HCT116 (cell line): Measurements from ENCODE around the gene TLE7. TPM values are rescaled to one million over a fixed set of nuclear protein-coding genes. Genes with fewer than 3 reads are reported as not detected.
A peak's percentile ranks its signal among the peaks of the same experiment; 100 is the strongest.

ENCODE experiments used
- ATAC-seq: fragments of 200-7000 bp; cut with Tn5 transposase; 2 replicates; pipeline ENCODE4 v1.9.1; 2020; ENCODE audit warnings: mild to moderate bottlenecking, moderate library complexity
- BruUV-seq: library from RNA; stranded (reverse); fragments of 400-500 nt; replicated peaks from 2 replicates; lab custom pipeline; 2021; lab: Mats Ljungman, UMichigan
- CTCF ChIA-PET: fragments of 300-600 bp; sonication (Branson Sonifier 250); formaldehyde crosslinking; loops from one replicate; lab custom pipeline; 2021; ENCODE audit warnings: antibody characterized with exemption; lab: Charles Lee
- POLR2A ChIA-PET: fragments of 300-600, 350-600 bp; sonication (Branson Sonifier 250); formaldehyde crosslinking; loops from one replicate; lab custom pipeline; 2021; ENCODE audit warnings: antibody characterized with exemption; lab: Charles Lee
- RAD21 ChIA-PET, 2 experiments: fragments of 300-600 bp; sonication (Branson Sonifier 250); formaldehyde crosslinking; loops; one replicate each; lab custom pipeline; 2023; ENCODE audit warnings: low total read pairs in 2 of 2; ENCODE audit not compliant: uncharacterized antibody in 2 of 2, unreplicated experiment in 2 of 2, low non-redundant PET in 1 of 2; lab: Charles Lee
- DNase-seq: peaks from one replicate; pipeline ENCODE4 v3.0.0-alpha.2; 2010; ENCODE audit warnings: low read depth, low spot score
- H2AFZ ChIP-seq: fragments of 200-600 bp; shearing (Covaris generic), sonication (generic); 2 replicates; pipeline ENCODE4 v1.6.1; 2017; ENCODE audit warnings: low read depth, mixed run types, mixed read lengths, antibody characterized with exemption, low read length; ENCODE audit not compliant: poor library complexity, severe bottlenecking
- H3K27ac ChIP-seq: 2 replicates; pipeline ENCODE4 v1.5.1; 2012; ENCODE audit warnings: low read depth, low read length
- H3K27me3 ChIP-seq: fragments of 200-600 bp; sonication (generic); 2 replicates; pipeline ENCODE4 v1.6.1; 2016; ENCODE audit warnings: mixed run types, low read length, mixed read lengths; ENCODE audit not compliant: insufficient read depth
- H3K36me3 ChIP-seq, 2 experiments: fragments of 200-500 bp in 1 of 2; fragments of 200-600 bp in 1 of 2; sonication (Bioruptor generic) in 1 of 2; sonication (generic) in 1 of 2; 2 replicates each; pipeline versions ENCODE4 v1.5.1 to v1.6.1; 2014 to 2016; ENCODE audit warnings: low read length in 2 of 2, inconsistent platforms in 1 of 2, mixed read lengths in 1 of 2, mixed run types in 1 of 2; ENCODE audit not compliant: insufficient read depth in 2 of 2, control insufficient read depth in 1 of 2
- H3K4me1 ChIP-seq, 2 experiments: fragments of 200-600 bp in 1 of 2; sonication (generic) in 1 of 2; 2 replicates each; pipeline versions ENCODE4 v1.5.1 to v1.6.1; 2012 to 2017; ENCODE audit warnings: low read length in 2 of 2, inconsistent platforms in 1 of 2, mild to moderate bottlenecking in 1 of 2, mixed read lengths in 1 of 2, mixed run types in 1 of 2, moderate library complexity in 1 of 2; ENCODE audit not compliant: insufficient read depth in 2 of 2, control insufficient read depth in 1 of 2
- H3K4me2 ChIP-seq: fragments of 200-600 bp; sonication (generic); 2 replicates; pipeline ENCODE4 v1.6.1; 2017; ENCODE audit warnings: mixed run types, low read length, mixed read lengths
- H3K4me3 ChIP-seq, 2 experiments: fragments of 200-600 bp in 1 of 2; sonication (generic) in 1 of 2; replicated peaks in 1 of 2; 2 replicates each; pipeline ENCODE4 v1.5.1; 2011 to 2016; ENCODE audit warnings: low read length in 2 of 2, control low read depth in 1 of 2, low read depth in 1 of 2, mild to moderate bottlenecking in 1 of 2, mixed read lengths in 1 of 2, mixed run types in 1 of 2
- H3K79me2 ChIP-seq: fragments of 200-600 bp; sonication (generic); 2 replicates; pipeline ENCODE4 v1.6.1; 2017; ENCODE audit warnings: mild to moderate bottlenecking, mixed run types, low read length, moderate library complexity, mixed read lengths; ENCODE audit not compliant: insufficient read depth
- H3K9ac ChIP-seq: fragments of 200-600 bp; sonication (generic); 2 replicates; pipeline ENCODE4 v1.6.1; 2016; ENCODE audit warnings: low read length, mixed read lengths
- H3K9me2 ChIP-seq: fragments of 200-600 bp; sonication (generic), shearing (Covaris generic); 2 replicates; pipeline ENCODE4 v1.6.1; 2017; ENCODE audit warnings: mixed run types, mild to moderate bottlenecking, moderate library complexity; ENCODE audit not compliant: insufficient read depth
- H3K9me3 ChIP-seq, 2 experiments: fragments of 200-500 bp in 1 of 2; fragments of 200-600 bp in 1 of 2; sonication (Bioruptor generic) in 1 of 2; sonication (generic) in 1 of 2; 2 replicates each; pipeline ENCODE4 v1.6.1; 2014 to 2017; ENCODE audit warnings: low read length in 2 of 2, mixed read lengths in 2 of 2, inconsistent platforms in 1 of 2, low read depth in 1 of 2, mild to moderate bottlenecking in 1 of 2, mixed run types in 1 of 2, moderate library complexity in 1 of 2; ENCODE audit not compliant: control insufficient read depth in 1 of 2, insufficient read depth in 1 of 2
- H4K20me1 ChIP-seq: fragments of 200-600 bp; sonication (generic), shearing (Covaris generic); 2 replicates; pipeline ENCODE4 v1.6.1; 2017; ENCODE audit warnings: mixed run types, mild to moderate bottlenecking, moderate library complexity; ENCODE audit not compliant: insufficient read depth
- CTCF ChIP-seq, 3 experiments: fragments of 200-600 bp in 1 of 3; sonication (generic) in 1 of 3; IDR thresholded peaks in 2 of 3; conservative IDR thresholded peaks in 1 of 3; 2 replicates each; pipeline ENCODE4 v1.5.1; 2012 to 2017; ENCODE audit warnings: low read depth in 2 of 3, low read length in 2 of 3, antibody characterized with exemption in 1 of 3, borderline replicate concordance in 1 of 3, control low read depth in 1 of 3, mild to moderate bottlenecking in 1 of 3, mixed read lengths in 1 of 3, mixed run types in 1 of 3, moderate library complexity in 1 of 3; ENCODE audit not compliant: insufficient read depth in 1 of 3
- ELF1 ChIP-seq: IDR thresholded peaks from 2 replicates; pipeline ENCODE4 v1.6.1; 2012; ENCODE audit warnings: low read depth, borderline replicate concordance
- MAX ChIP-seq: IDR thresholded peaks from 2 replicates; pipeline ENCODE4 v1.6.1; 2012
- TCF7L2 ChIP-seq: IDR thresholded peaks from 2 replicates; pipeline ENCODE4 v1.7.0; 2011; ENCODE audit warnings: borderline replicate concordance, inconsistent platforms; ENCODE audit not compliant: insufficient read depth, insufficient read length; ENCODE audit errors: extremely low read depth
- ZFX ChIP-seq: fragments of 450-650 bp; IDR thresholded peaks from 2 replicates; pipeline ENCODE4 v1.6.1; 2017
- ZNF274 ChIP-seq: fragments of 200-500 bp; sonication (Bioruptor generic); IDR thresholded peaks from 2 replicates; pipeline ENCODE4 v1.6.1; 2014; ENCODE audit warnings: mild to moderate bottlenecking, low read depth, low read length, inconsistent platforms
- intact Hi-C: fragments of 100-400 bp; cut with micrococcal nuclease; formaldehyde crosslinking; loops from 2 replicates; pipeline ENCODE4 v1.10.0; 2022
- total RNA-seq: library from RNA; stranded (reverse); gene quantifications from one replicate; pipeline ENCODE4 v1.2.1, GENCODE V29; 2021; ENCODE audit not compliant: unreplicated experiment
- TF ChIP-seq, protein P1 (sequence below): IDR thresholded peaks from 2 replicates; pipeline ENCODE4 v1.6.1; 2012; ENCODE audit warnings: low read depth

TLE7 gene
- total RNA-seq, 1 experiment from 2014 or later, result not detected

DNA sequence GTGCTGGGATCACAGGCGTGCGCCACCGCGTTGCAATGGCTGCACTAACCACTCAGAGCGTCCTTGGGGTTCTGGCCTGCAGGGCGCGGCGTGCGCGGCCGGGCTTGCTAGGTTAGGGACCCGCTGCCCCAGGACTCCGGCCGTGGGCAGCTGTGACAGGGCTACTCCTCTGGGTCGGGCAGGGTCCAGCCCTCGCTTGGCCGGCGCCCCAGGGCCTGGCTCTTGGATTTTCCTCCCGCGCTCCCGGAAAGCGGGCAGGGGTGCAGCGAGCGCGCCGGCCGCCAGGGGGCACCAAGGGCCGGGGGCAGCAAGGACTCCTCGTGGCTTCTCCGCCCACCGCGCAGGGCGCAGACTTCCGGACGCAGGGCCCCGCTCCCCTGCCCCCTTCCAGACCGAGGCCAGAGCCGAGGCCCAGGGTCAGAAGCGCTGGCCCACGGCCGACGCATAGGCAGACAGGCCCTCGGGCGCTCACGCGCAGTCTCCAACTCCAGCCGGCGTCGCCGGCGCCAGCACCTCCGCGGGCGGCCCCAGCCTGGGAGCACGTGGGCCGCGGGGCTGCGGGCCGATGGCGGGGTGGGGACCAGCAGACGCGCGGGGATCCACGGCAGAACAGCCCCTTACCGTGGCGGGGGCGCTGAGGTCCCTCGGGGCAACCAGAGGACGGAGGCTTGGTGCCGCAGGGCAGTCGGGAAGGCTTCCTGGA, 355 bp downstream of the TLE7 start:
- TF ChIP-seq CTCF (IDR thresholded peaks at IDR 0.05 in 2 of 3, conservative IDR thresholded peaks at IDR 0.05 in 1 of 3; ENCODE audit: borderline replicate concordance in 1 of 3, insufficient read depth in 1 of 3, low read depth in 2 of 3, low read length in 2 of 3) (peak in 1 of 3 experiments; percentile 39; a peak in 2 of 6 replicates), TCF7L2 (no peak), MAX (no peak)
- CTCF ChIA-PET, result no interaction called here
- ATAC-seq, result peak; percentile 55

GRCh38 chr16:71440669-71441347, 1.0 kb downstream of the TLE7 start:
- Histone ChIP-seq H3K79me2 (no peaks in the 10 kb centered on the region), H3K36me3 (no peaks in the 10 kb centered on the region), H3K9me3 (no peaks in the 10 kb centered on the region), H3K9me2 (no peaks in the 10 kb centered on the region), H4K20me1 (no peaks in the 10 kb centered on the region), H3K27ac (no peak overlapping the region), H3K9ac (no peak overlapping the region), H2AFZ (no peak overlapping the region), H3K27me3 (no peaks in the 10 kb centered on the region), H3K4me1 (no peaks in the 10 kb centered on the region), H3K4me2 (no peak overlapping the region), H3K4me3 (no peak overlapping the region)
- ChIA-PET CTCF (interaction anchor here (0.6 kb wide), 1 partner anchor 91 kb away, joined by 3 read pairs; no protein-coding TSS in a partner anchor), POLR2A (no interaction called here), RAD21 (no interaction called here)
- peak; percentile 77 for ATAC-seq
- BruUV-seq, result no TSS peak
- intact Hi-C loops, result no loop called here
- no peak for DNase-seq
- TF ChIP-seq ELF1, result no peak
- TF ChIP-seq TCF7L2, result no peak
- TF ChIP-seq CTCF (IDR thresholded peaks at IDR 0.05 in 2 of 3, conservative IDR thresholded peaks at IDR 0.05 in 1 of 3; ENCODE audit: borderline replicate concordance in 1 of 3, insufficient read depth in 1 of 3, low read depth in 2 of 3, low read length in 2 of 3), result peak; percentile 36 to 62 (median 59); a peak in 5 of 6 replicates
- TF ChIP-seq, protein P1, sequence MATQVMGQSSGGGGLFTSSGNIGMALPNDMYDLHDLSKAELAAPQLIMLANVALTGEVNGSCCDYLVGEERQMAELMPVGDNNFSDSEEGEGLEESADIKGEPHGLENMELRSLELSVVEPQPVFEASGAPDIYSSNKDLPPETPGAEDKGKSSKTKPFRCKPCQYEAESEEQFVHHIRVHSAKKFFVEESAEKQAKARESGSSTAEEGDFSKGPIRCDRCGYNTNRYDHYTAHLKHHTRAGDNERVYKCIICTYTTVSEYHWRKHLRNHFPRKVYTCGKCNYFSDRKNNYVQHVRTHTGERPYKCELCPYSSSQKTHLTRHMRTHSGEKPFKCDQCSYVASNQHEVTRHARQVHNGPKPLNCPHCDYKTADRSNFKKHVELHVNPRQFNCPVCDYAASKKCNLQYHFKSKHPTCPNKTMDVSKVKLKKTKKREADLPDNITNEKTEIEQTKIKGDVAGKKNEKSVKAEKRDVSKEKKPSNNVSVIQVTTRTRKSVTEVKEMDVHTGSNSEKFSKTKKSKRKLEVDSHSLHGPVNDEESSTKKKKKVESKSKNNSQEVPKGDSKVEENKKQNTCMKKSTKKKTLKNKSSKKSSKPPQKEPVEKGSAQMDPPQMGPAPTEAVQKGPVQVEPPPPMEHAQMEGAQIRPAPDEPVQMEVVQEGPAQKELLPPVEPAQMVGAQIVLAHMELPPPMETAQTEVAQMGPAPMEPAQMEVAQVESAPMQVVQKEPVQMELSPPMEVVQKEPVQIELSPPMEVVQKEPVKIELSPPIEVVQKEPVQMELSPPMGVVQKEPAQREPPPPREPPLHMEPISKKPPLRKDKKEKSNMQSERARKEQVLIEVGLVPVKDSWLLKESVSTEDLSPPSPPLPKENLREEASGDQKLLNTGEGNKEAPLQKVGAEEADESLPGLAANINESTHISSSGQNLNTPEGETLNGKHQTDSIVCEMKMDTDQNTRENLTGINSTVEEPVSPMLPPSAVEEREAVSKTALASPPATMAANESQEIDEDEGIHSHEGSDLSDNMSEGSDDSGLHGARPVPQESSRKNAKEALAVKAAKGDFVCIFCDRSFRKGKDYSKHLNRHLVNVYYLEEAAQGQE, result no peak
- no peak for TF ChIP-seq ZFX
- TF ChIP-seq ZNF274, result no peak

More for the DNA sequence above, 355 bp downstream of the TLE7 start:
- no peak overlapping the region for H2AFZ ChIP-seq
- H3K36me3 ChIP-seq, result no peaks in the 10 kb centered on the region
- no peaks in the 10 kb centered on the region for H3K27me3 ChIP-seq
- H3K9ac ChIP-seq, result no peak overlapping the region
- no peaks in the 10 kb centered on the region for H3K79me2 ChIP-seq
- H4K20me1 ChIP-seq, result no peaks in the 10 kb centered on the region
- H3K4me3 ChIP-seq, result no peak overlapping the region
- POLR2A ChIA-PET, result no interaction called here
- RAD21 ChIA-PET, result no interaction called here
- no peaks in the 10 kb centered on the region for H3K4me1 ChIP-seq
- no peak overlapping the region for H3K4me2 ChIP-seq
- H3K9me2 ChIP-seq, result no peaks in the 10 kb centered on the region
- DNase-seq, result no peak
- H3K27ac ChIP-seq, result no peak overlapping the region
- intact Hi-C loops, result no loop called here
- H3K9me3 ChIP-seq, result no peaks in the 10 kb centered on the region
- no TSS peak for BruUV-seq
